Neutrophil (primary cell): Measurements from ENCODE around the gene CMTM1.
A peak's percentile ranks its signal among the peaks of the same experiment; 100 is the strongest.

ENCODE experiments used
- H3K27ac ChIP-seq: fragments of 200-600 bp; sonication (generic); 2 replicates; pipeline ENCODE4 v1.5.1; 2016; ENCODE audit warnings: mild to moderate bottlenecking, moderate library complexity
- H3K27me3 ChIP-seq: fragments of 200-600 bp; sonication (generic); 2 replicates; pipeline ENCODE4 v1.6.0; 2016; ENCODE audit warnings: mild to moderate bottlenecking
- H3K36me3 ChIP-seq: fragments of 200-600 bp; sonication (generic); 2 replicates; pipeline ENCODE4 v1.5.1; 2017
- H3K4me1 ChIP-seq, 2 experiments: fragments of 200-600 bp in 1 of 2; sonication (generic) in 1 of 2; 1 replicate in 1 of 2; 2 replicates in 1 of 2; pipeline versions ENCODE4 v1.5.1 to v1.6.1; 2013 to 2016; ENCODE audit warnings: low read depth in 1 of 2, low read length in 1 of 2, mild to moderate bottlenecking in 1 of 2, moderate library complexity in 1 of 2; ENCODE audit not compliant: control insufficient read depth in 1 of 2, insufficient read depth in 1 of 2
- H3K4me3 ChIP-seq, 2 experiments: fragments of 200-600 bp in 1 of 2; sonication (generic) in 1 of 2; 1 replicate in 1 of 2; 2 replicates in 1 of 2; pipeline ENCODE4 v1.5.1; 2013 to 2016; ENCODE audit warnings: low read depth in 1 of 2, low read length in 1 of 2, mild to moderate bottlenecking in 1 of 2, moderate library complexity in 1 of 2
- H3K9me3 ChIP-seq: fragments of 200-600 bp; sonication (generic); 2 replicates; pipeline ENCODE4 v1.5.1; 2016
- CTCF ChIP-seq: fragments of 200-600 bp; sonication (generic); IDR thresholded peaks from 2 replicates; pipeline ENCODE4 v1.5.1; 2016; ENCODE audit warnings: antibody characterized with exemption

CMTM1 gene

GRCh38 chr16:66547101-66547989 is 18.9 kb upstream of the CMTM1 start:
- Histone ChIP-seq H3K27me3 (no peaks in the 10 kb centered on the region), H3K36me3 (no peaks in the 10 kb centered on the region), H3K4me1 (peaks cover 64 to 74% of the 10 kb centered on the region in 2 experiments), H3K9me3 (no peaks in the 10 kb centered on the region), H3K27ac (peak overlapping the region; percentile 98), H3K4me3 (no peak overlapping the region)
- no peak for TF ChIP-seq CTCF

GRCh38 chr16:66548068-66548467 is 18.2 kb upstream of the CMTM1 start:
- H3K27ac ChIP-seq, result peak overlapping the region; percentile 98
- no peaks in the 10 kb centered on the region for H3K27me3 ChIP-seq
- H3K4me3 ChIP-seq, result peak overlapping the region in 1 of 2 experiments; percentile 95
- no peaks in the 10 kb centered on the region for H3K36me3 ChIP-seq
- TF ChIP-seq CTCF, result no peak
- peaks cover 70 to 76% of the 10 kb centered on the region in 2 experiments for H3K4me1 ChIP-seq
- H3K9me3 ChIP-seq, result no peaks in the 10 kb centered on the region

GRCh38 chr16:66548868-66549267 is 17.4 kb upstream of the CMTM1 start:
- Histone ChIP-seq H3K9me3 (no peaks in the 10 kb centered on the region), H3K27ac (peak overlapping the region; percentile 98), H3K4me1 (peaks cover 69 to 72% of the 10 kb centered on the region in 2 experiments), H3K4me3 (peak overlapping the region; percentile 95 to 99), H3K36me3 (no peaks in the 10 kb centered on the region), H3K27me3 (no peaks in the 10 kb centered on the region)
- TF ChIP-seq CTCF, result no peak

- Histone ChIP-seq H3K27ac (peak within 1 kb of the TSS; percentile 98), H3K36me3 (no peaks in the 10 kb centered on the region), H3K27me3 (no peaks in the 10 kb centered on the region), H3K4me3 (peak within 1 kb of the TSS; percentile 95 to 99), H3K9me3 (no peaks in the 10 kb centered on the region), H3K4me1 (peaks cover 69 to 72% of the 10 kb centered on the region in 2 experiments)
- peak; percentile 42 for TF ChIP-seq CTCF
Measured at GRCh38 chr16:66549284-66550131, 16.7 kb upstream of the CMTM1 start, which contains the start of gene TK2. Gene TK2 (minus strand): TSS chr16:66550122. CDS start chr16:66550061, 61 bp downstream.

GRCh38 chr16:66551348-66551759 is 14.9 kb upstream of the CMTM1 start:
- Histone ChIP-seq H3K4me3 (peak overlapping the region; percentile 95 to 99), H3K4me1 (peaks cover 85 to 89% of the 10 kb centered on the region in 2 experiments), H3K36me3 (peaks cover 17% of the 10 kb centered on the region), H3K27ac (peak overlapping the region; percentile 98), H3K27me3 (no peaks in the 10 kb centered on the region), H3K9me3 (no peaks in the 10 kb centered on the region)
- peak; percentile 95 for TF ChIP-seq CTCF
